HCT116 (cell line): ENCODE results near the gene CRACDL. TPM values are rescaled to one million over a fixed set of nuclear protein-coding genes. Genes with fewer than 3 reads are reported as not detected.

Experiments used
- ATAC-seq: fragments of 200-7000 bp; cut with Tn5 transposase; 2 replicates; pipeline ENCODE4 v1.9.1; 2020; ENCODE audit warnings: mild to moderate bottlenecking, moderate library complexity
- BruUV-seq: library from RNA; stranded (reverse); fragments of 400-500 nt; replicated peaks from 2 replicates; lab custom pipeline; 2021; lab: Mats Ljungman, UMichigan
- CTCF ChIA-PET: fragments of 300-600 bp; sonication (Branson Sonifier 250); formaldehyde crosslinking; loops from one replicate; lab custom pipeline; 2021; ENCODE audit warnings: antibody characterized with exemption; lab: Charles Lee
- POLR2A ChIA-PET: fragments of 300-600, 350-600 bp; sonication (Branson Sonifier 250); formaldehyde crosslinking; loops from one replicate; lab custom pipeline; 2021; ENCODE audit warnings: antibody characterized with exemption; lab: Charles Lee
- RAD21 ChIA-PET, 2 experiments: fragments of 300-600 bp; sonication (Branson Sonifier 250); formaldehyde crosslinking; loops; one replicate each; lab custom pipeline; 2023; ENCODE audit warnings: low total read pairs in 2 of 2; ENCODE audit not compliant: uncharacterized antibody in 2 of 2, unreplicated experiment in 2 of 2, low non-redundant PET in 1 of 2; lab: Charles Lee
- DNase-seq: peaks from one replicate; pipeline ENCODE4 v3.0.0-alpha.2; 2010; ENCODE audit warnings: low read depth, low spot score
- H2AFZ ChIP-seq: fragments of 200-600 bp; shearing (Covaris generic), sonication (generic); 2 replicates; pipeline ENCODE4 v1.6.1; 2017; ENCODE audit warnings: low read depth, mixed run types, mixed read lengths, antibody characterized with exemption, low read length; ENCODE audit not compliant: poor library complexity, severe bottlenecking
- H3K27ac ChIP-seq: 2 replicates; pipeline ENCODE4 v1.5.1; 2012; ENCODE audit warnings: low read depth, low read length
- H3K27me3 ChIP-seq: fragments of 200-600 bp; sonication (generic); 2 replicates; pipeline ENCODE4 v1.6.1; 2016; ENCODE audit warnings: mixed run types, low read length, mixed read lengths; ENCODE audit not compliant: insufficient read depth
- H3K36me3 ChIP-seq, 2 experiments: fragments of 200-500 bp in 1 of 2; fragments of 200-600 bp in 1 of 2; sonication (Bioruptor generic) in 1 of 2; sonication (generic) in 1 of 2; 2 replicates each; pipeline versions ENCODE4 v1.5.1 to v1.6.1; 2014 to 2016; ENCODE audit warnings: low read length in 2 of 2, inconsistent platforms in 1 of 2, mixed read lengths in 1 of 2, mixed run types in 1 of 2; ENCODE audit not compliant: insufficient read depth in 2 of 2, control insufficient read depth in 1 of 2
- H3K4me1 ChIP-seq, 2 experiments: fragments of 200-600 bp in 1 of 2; sonication (generic) in 1 of 2; 2 replicates each; pipeline versions ENCODE4 v1.5.1 to v1.6.1; 2012 to 2017; ENCODE audit warnings: low read length in 2 of 2, inconsistent platforms in 1 of 2, mild to moderate bottlenecking in 1 of 2, mixed read lengths in 1 of 2, mixed run types in 1 of 2, moderate library complexity in 1 of 2; ENCODE audit not compliant: insufficient read depth in 2 of 2, control insufficient read depth in 1 of 2
- H3K4me2 ChIP-seq: fragments of 200-600 bp; sonication (generic); 2 replicates; pipeline ENCODE4 v1.6.1; 2017; ENCODE audit warnings: mixed run types, low read length, mixed read lengths
- H3K4me3 ChIP-seq, 2 experiments: fragments of 200-600 bp in 1 of 2; sonication (generic) in 1 of 2; replicated peaks in 1 of 2; 2 replicates each; pipeline ENCODE4 v1.5.1; 2011 to 2016; ENCODE audit warnings: low read length in 2 of 2, control low read depth in 1 of 2, low read depth in 1 of 2, mild to moderate bottlenecking in 1 of 2, mixed read lengths in 1 of 2, mixed run types in 1 of 2
- H3K79me2 ChIP-seq: fragments of 200-600 bp; sonication (generic); 2 replicates; pipeline ENCODE4 v1.6.1; 2017; ENCODE audit warnings: mild to moderate bottlenecking, mixed run types, low read length, moderate library complexity, mixed read lengths; ENCODE audit not compliant: insufficient read depth
- H3K9ac ChIP-seq: fragments of 200-600 bp; sonication (generic); 2 replicates; pipeline ENCODE4 v1.6.1; 2016; ENCODE audit warnings: low read length, mixed read lengths
- H3K9me2 ChIP-seq: fragments of 200-600 bp; sonication (generic), shearing (Covaris generic); 2 replicates; pipeline ENCODE4 v1.6.1; 2017; ENCODE audit warnings: mixed run types, mild to moderate bottlenecking, moderate library complexity; ENCODE audit not compliant: insufficient read depth
- H3K9me3 ChIP-seq, 2 experiments: fragments of 200-500 bp in 1 of 2; fragments of 200-600 bp in 1 of 2; sonication (Bioruptor generic) in 1 of 2; sonication (generic) in 1 of 2; 2 replicates each; pipeline ENCODE4 v1.6.1; 2014 to 2017; ENCODE audit warnings: low read length in 2 of 2, mixed read lengths in 2 of 2, inconsistent platforms in 1 of 2, low read depth in 1 of 2, mild to moderate bottlenecking in 1 of 2, mixed run types in 1 of 2, moderate library complexity in 1 of 2; ENCODE audit not compliant: control insufficient read depth in 1 of 2, insufficient read depth in 1 of 2
- H4K20me1 ChIP-seq: fragments of 200-600 bp; sonication (generic), shearing (Covaris generic); 2 replicates; pipeline ENCODE4 v1.6.1; 2017; ENCODE audit warnings: mixed run types, mild to moderate bottlenecking, moderate library complexity; ENCODE audit not compliant: insufficient read depth
- ATF3 ChIP-seq: IDR thresholded peaks from 2 replicates; pipeline ENCODE4 v1.6.1; 2012
- CBX3 ChIP-seq: IDR thresholded peaks from 2 replicates; pipeline ENCODE4 v1.6.1; 2012; ENCODE audit warnings: low read depth
- CTCF ChIP-seq, 3 experiments: fragments of 200-600 bp in 1 of 3; sonication (generic) in 1 of 3; IDR thresholded peaks in 2 of 3; conservative IDR thresholded peaks in 1 of 3; 2 replicates each; pipeline ENCODE4 v1.5.1; 2012 to 2017; ENCODE audit warnings: low read depth in 2 of 3, low read length in 2 of 3, antibody characterized with exemption in 1 of 3, borderline replicate concordance in 1 of 3, control low read depth in 1 of 3, mild to moderate bottlenecking in 1 of 3, mixed read lengths in 1 of 3, mixed run types in 1 of 3, moderate library complexity in 1 of 3; ENCODE audit not compliant: insufficient read depth in 1 of 3
- EGR1 ChIP-seq: IDR thresholded peaks from 2 replicates; pipeline ENCODE4 v1.6.1; 2012; ENCODE audit warnings: low read depth
- ELF1 ChIP-seq: IDR thresholded peaks from 2 replicates; pipeline ENCODE4 v1.6.1; 2012; ENCODE audit warnings: low read depth, borderline replicate concordance
- EZH2 ChIP-seq: fragments of 200-600 bp; sonication (generic); IDR thresholded peaks from 2 replicates; pipeline ENCODE4 v1.6.1; 2017; ENCODE audit warnings: antibody characterized with exemption, mixed run types
- EZH2phosphoT487 ChIP-seq: fragments of 200-600 bp; IDR thresholded peaks from 2 replicates; pipeline ENCODE4 v1.6.1; 2018; ENCODE audit warnings: antibody characterized with exemption, borderline replicate concordance
- FOSL1 ChIP-seq: IDR thresholded peaks from 2 replicates; pipeline ENCODE4 v1.6.1; 2012; ENCODE audit warnings: low read depth
- JUND ChIP-seq: IDR thresholded peaks from 2 replicates; pipeline ENCODE4 v1.6.1; 2012
- POLR2A ChIP-seq: IDR thresholded peaks from 2 replicates; pipeline ENCODE4 v1.7.0; 2011; ENCODE audit warnings: borderline replicate concordance; ENCODE audit not compliant: insufficient read depth, insufficient read length; ENCODE audit errors: extremely low read depth
- REST ChIP-seq: IDR thresholded peaks from 2 replicates; pipeline ENCODE4 v1.6.1; 2012; ENCODE audit warnings: low read depth
- TCF7L2 ChIP-seq: IDR thresholded peaks from 2 replicates; pipeline ENCODE4 v1.7.0; 2011; ENCODE audit warnings: borderline replicate concordance, inconsistent platforms; ENCODE audit not compliant: insufficient read depth, insufficient read length; ENCODE audit errors: extremely low read depth
- ZFX ChIP-seq: fragments of 450-650 bp; IDR thresholded peaks from 2 replicates; pipeline ENCODE4 v1.6.1; 2017
- intact Hi-C: fragments of 100-400 bp; cut with micrococcal nuclease; formaldehyde crosslinking; loops from 2 replicates; pipeline ENCODE4 v1.10.0; 2022
- total RNA-seq: library from RNA; stranded (reverse); gene quantifications from one replicate; pipeline ENCODE4 v1.2.1, GENCODE V29; 2021; ENCODE audit not compliant: unreplicated experiment
- TF ChIP-seq, protein P1 (sequence below): IDR thresholded peaks from 2 replicates; pipeline ENCODE4 v1.6.1; 2012

CRACDL gene
- total RNA-seq, 1 experiment from 2014 or later, result 1.1 TPM

DNA sequence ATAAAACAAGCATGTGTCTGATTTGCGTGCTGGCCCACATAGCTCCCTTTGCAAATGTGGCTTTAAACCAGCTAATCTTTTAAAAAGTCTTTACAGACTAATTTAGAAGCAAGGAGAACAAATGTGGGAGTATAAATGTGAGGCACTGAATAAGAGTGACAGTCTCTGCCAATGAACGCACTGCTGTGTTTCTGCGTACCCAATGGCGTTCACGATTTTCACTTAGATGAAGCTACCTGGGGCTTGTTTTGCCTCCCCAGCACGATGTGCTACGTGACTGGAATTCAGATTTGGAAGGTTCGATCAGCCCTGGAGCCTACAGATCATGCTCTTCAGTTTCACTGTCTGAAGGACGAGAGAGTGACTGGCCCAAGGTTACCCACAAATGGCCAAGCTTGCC, 10.8 kb upstream of the CRACDL start:
- H3K36me3 ChIP-seq, result no peaks in the 10 kb centered on the region
- no peak overlapping the region for H3K9ac ChIP-seq
- no peak overlapping the region for H3K27ac ChIP-seq
- intact Hi-C loops, result no loop called here
- no peak overlapping the region for H3K4me3 ChIP-seq
- no peaks in the 10 kb centered on the region for H3K9me3 ChIP-seq
- TF ChIP-seq EGR1, result no peak
- no peak for TF ChIP-seq ELF1
- TF ChIP-seq ZFX, result no peak
- TF ChIP-seq CTCF (IDR thresholded peaks at IDR 0.05 in 2 of 3, conservative IDR thresholded peaks at IDR 0.05 in 1 of 3; ENCODE audit: borderline replicate concordance in 1 of 3, insufficient read depth in 1 of 3, low read depth in 2 of 3, low read length in 2 of 3), result no peak
- no peak for TF ChIP-seq EZH2
- TF ChIP-seq EZH2phosphoT487, result no peak
- no peak for TF ChIP-seq FOSL1
- no peak for TF ChIP-seq POLR2A
- TF ChIP-seq TCF7L2, result no peak
- no peak for TF ChIP-seq REST
- TF ChIP-seq, protein P1, sequence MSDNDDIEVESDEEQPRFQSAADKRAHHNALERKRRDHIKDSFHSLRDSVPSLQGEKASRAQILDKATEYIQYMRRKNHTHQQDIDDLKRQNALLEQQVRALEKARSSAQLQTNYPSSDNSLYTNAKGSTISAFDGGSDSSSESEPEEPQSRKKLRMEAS, result no peak
- TF ChIP-seq JUND, result no peak
- no peak for TF ChIP-seq CBX3
- TF ChIP-seq ATF3, result no peak
- no peak for ATAC-seq
- no peaks in the 10 kb centered on the region for H3K4me1 ChIP-seq
- no peak overlapping the region for H2AFZ ChIP-seq
- no peaks in the 10 kb centered on the region for H4K20me1 ChIP-seq
- BruUV-seq, result no TSS peak
- H3K4me2 ChIP-seq, result no peak overlapping the region
- POLR2A ChIA-PET, result no interaction called here
- RAD21 ChIA-PET, result no interaction called here
- DNase-seq, result no peak
- H3K9me2 ChIP-seq, result no peaks in the 10 kb centered on the region
- CTCF ChIA-PET, result no interaction called here
- H3K27me3 ChIP-seq, result no peaks in the 10 kb centered on the region
- H3K79me2 ChIP-seq, result no peaks in the 10 kb centered on the region
